Endothelial cell (in vitro differentiated cells): Measurements from ENCODE around the gene ATP10A. TPM values are rescaled to one million over a fixed set of nuclear protein-coding genes. Genes with fewer than 3 reads are reported as not detected.
"Not testable (repeated sequence)": the region's sequence is repeated elsewhere in the genome, so short reads cannot be mapped to it uniquely, and the experiment has no call there.

Source experiments
- DNase-seq: peaks from one replicate; pipeline ENCODE4 v3.0.0; 2021; ENCODE audit warnings: low spot score
- H3K27ac Mint-ChIP-seq: one replicate; pipeline ENCODE4 v1.8.0; 2021; ENCODE audit warnings: mixed read lengths, inconsistent platforms; ENCODE audit not compliant: unreplicated experiment
- H3K27me3 Mint-ChIP-seq: one replicate; pipeline ENCODE4 v1.8.0; 2021; ENCODE audit warnings: mild to moderate bottlenecking, moderate library complexity, mixed read lengths, inconsistent platforms; ENCODE audit not compliant: unreplicated experiment
- H3K36me3 Mint-ChIP-seq: one replicate; pipeline ENCODE4 v1.8.0; 2021; ENCODE audit warnings: mild to moderate bottlenecking, low read depth, mixed read lengths, inconsistent platforms; ENCODE audit not compliant: unreplicated experiment
- H3K4me1 Mint-ChIP-seq: one replicate; pipeline ENCODE4 v1.8.0; 2021; ENCODE audit warnings: mild to moderate bottlenecking, mixed read lengths, inconsistent platforms; ENCODE audit not compliant: unreplicated experiment
- H3K4me3 Mint-ChIP-seq: one replicate; pipeline ENCODE4 v1.8.0; 2021; ENCODE audit warnings: mild to moderate bottlenecking, mixed read lengths, inconsistent platforms; ENCODE audit not compliant: unreplicated experiment
- H3K9me3 Mint-ChIP-seq: one replicate; pipeline ENCODE4 v1.8.0; 2021; ENCODE audit warnings: mixed read lengths, inconsistent platforms; ENCODE audit not compliant: unreplicated experiment
- total RNA-seq: library from RNA; stranded (reverse); fragmentation: NEBNext Ultra II Directional; extraction: Animal tissue kit (Norgen Biotek cat#: 25700); gene quantifications from one replicate; pipeline ENCODE4 v1.2.1, GENCODE V29; 2021; ENCODE audit not compliant: unreplicated experiment
- TF ChIP-seq, protein P1 (sequence below): fragments of 200-600 bp; sonication (generic); IDR thresholded peaks from one replicate; pipeline ENCODE4 v1.5.0; 2021; ENCODE audit warnings: antibody characterized with exemption; ENCODE audit not compliant: unreplicated experiment

ATP10A gene
- total RNA-seq, 1 donor from 2014 or later = 0.13 TPM

DNA sequence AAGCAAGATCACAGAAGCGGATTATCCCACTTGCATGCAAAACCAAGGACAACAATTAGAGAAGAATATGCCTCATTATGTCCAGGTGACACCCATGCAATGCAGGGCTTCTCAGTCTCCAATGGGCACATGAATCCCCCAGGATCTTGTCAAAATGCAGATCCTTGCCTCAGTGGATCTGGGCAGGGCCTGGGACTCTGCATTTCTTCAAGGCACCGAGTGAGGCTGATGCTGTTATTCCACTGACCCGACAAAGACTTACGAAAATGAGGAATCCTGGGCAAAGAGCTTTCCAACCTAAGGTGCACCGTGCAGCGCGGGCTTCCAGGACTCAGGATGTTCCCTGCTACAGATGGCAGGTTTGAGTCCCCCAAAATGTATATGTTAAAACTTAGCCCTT, 99.2 kb downstream of the ATP10A start:
- H3K4me3 Mint-ChIP-seq = no peak overlapping the region
- H3K36me3 Mint-ChIP-seq = no peaks in the 10 kb centered on the region
- DNase-seq = no peak
- TF ChIP-seq, protein P1, sequence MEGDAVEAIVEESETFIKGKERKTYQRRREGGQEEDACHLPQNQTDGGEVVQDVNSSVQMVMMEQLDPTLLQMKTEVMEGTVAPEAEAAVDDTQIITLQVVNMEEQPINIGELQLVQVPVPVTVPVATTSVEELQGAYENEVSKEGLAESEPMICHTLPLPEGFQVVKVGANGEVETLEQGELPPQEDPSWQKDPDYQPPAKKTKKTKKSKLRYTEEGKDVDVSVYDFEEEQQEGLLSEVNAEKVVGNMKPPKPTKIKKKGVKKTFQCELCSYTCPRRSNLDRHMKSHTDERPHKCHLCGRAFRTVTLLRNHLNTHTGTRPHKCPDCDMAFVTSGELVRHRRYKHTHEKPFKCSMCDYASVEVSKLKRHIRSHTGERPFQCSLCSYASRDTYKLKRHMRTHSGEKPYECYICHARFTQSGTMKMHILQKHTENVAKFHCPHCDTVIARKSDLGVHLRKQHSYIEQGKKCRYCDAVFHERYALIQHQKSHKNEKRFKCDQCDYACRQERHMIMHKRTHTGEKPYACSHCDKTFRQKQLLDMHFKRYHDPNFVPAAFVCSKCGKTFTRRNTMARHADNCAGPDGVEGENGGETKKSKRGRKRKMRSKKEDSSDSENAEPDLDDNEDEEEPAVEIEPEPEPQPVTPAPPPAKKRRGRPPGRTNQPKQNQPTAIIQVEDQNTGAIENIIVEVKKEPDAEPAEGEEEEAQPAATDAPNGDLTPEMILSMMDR = no peak
- H3K9me3 Mint-ChIP-seq = no peaks in the 10 kb centered on the region
- H3K27me3 Mint-ChIP-seq = peaks cover under 1% of the 10 kb centered on the region
- H3K4me1 Mint-ChIP-seq = peaks cover 4% of the 10 kb centered on the region
- no peak overlapping the region for H3K27ac Mint-ChIP-seq

DNA sequence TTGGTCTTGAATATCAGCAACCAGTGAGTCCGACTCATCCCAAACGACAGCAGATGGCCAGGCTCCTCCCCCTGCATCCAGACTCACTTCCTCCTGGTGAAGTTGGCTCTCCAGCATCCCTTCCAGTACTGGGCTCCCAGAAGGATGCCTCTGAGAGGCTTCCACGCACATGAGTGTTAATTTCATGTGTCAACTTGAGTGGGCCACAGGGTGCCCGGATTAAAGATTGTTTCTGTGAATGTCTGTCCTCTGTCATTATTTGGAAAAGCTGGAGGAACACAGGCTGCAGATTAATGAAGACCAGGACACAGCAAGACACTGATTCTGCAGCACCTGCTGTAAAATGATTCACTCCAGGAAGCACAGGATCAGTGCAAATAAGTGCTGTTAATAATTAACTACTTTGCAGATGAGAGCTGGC, 99.8 kb downstream of the ATP10A start:
- Mint-ChIP-seq H3K9me3 (no peaks in the 10 kb centered on the region), H3K36me3 (no peaks in the 10 kb centered on the region), H3K27ac (no peak overlapping the region), H3K4me3 (no peak overlapping the region), H3K4me1 (peaks cover 4% of the 10 kb centered on the region), H3K27me3 (peaks cover 3% of the 10 kb centered on the region)
- TF ChIP-seq, protein P1 = no peak
- DNase-seq = no peak

DNA sequence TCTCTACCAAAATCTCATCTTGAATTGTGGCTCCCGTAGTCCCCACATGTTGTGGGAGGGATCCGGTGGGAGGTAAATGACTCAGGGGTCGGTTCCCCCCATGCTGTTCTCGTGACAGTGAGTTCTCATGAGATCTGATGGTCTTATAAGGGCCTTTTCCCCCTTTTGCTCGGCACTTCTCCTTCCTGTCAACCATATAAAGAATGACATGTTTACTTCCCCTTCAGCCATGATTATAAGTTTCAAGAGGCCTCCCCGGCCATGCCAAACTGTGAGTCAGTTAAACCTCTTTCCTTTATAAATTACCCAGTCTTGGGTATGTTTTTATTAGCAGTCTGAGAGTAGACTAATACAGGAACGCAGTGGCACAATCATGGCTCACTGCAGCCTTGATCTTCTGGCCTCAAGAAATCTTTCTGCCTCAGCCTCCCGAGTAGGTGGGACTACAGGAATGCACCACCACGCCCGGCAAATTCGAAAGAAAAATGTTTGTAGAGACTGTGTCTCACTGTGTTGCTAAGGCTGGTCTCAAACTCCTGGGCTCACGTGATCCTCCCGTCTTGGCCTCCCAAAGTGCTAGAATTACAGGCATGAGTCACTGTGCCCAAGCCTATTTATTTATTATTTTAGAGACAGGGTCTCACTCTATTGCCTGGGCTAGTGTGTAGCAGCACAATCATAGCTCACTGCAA, 101.0 kb downstream of the ATP10A start:
- TF ChIP-seq, protein P1 = no peak
- H3K27me3 Mint-ChIP-seq = peaks cover 3% of the 10 kb centered on the region
- DNase-seq = no peak
- H3K27ac Mint-ChIP-seq = no peak overlapping the region
- H3K36me3 Mint-ChIP-seq = no peaks in the 10 kb centered on the region
- H3K4me3 Mint-ChIP-seq = no peak overlapping the region
- peaks cover 4% of the 10 kb centered on the region for H3K4me1 Mint-ChIP-seq
- H3K9me3 Mint-ChIP-seq = no peaks in the 10 kb centered on the region

DNA sequence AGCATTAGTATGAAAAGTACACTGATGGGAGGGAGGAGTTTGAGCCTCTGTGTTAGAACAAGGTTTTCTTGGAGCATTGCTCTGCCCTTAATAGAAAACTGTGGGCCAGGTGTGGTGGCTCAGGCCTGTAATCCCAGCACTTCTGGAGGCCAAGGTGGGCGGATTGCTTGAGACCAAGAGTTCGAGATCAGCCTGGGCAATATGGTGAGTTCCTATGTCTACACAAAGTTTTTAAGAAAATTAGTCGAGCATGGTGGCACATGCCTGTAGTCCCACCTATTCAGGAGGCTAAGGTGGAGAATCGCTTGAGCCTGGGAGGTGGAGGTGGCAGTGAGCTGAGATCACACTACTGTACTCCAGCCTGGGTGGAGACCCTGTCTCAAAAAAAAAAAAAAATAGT, 103.7 kb downstream of the ATP10A start:
- Mint-ChIP-seq H3K27me3 (peaks cover 3% of the 10 kb centered on the region), H3K27ac (no peak overlapping the region), H3K36me3 (no peaks in the 10 kb centered on the region), H3K9me3 (no peaks in the 10 kb centered on the region), H3K4me3 (no peak overlapping the region), H3K4me1 (no peaks in the 10 kb centered on the region)
- no peak for DNase-seq
- TF ChIP-seq, protein P1 = no peak

DNA sequence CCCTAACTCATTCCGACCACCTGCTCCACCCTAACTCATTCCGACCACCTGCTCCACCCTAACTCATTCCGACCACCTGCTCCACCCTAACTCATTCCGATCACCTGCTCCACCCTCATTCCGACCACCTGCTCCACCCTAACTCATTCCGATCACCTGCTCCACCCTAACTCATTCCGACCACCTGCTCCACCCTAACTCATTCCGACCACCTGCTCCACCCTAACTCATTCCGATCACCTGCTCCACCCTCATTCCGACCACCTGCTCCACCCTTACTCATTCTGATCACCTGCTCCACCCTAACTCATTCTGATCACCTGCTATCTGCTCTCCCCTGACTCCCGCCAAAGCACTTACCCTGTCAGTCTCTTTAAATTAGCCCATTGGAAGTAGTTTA, 104.5 kb downstream of the ATP10A start:
- H3K4me3 Mint-ChIP-seq, H3K4me1 Mint-ChIP-seq, H3K27ac Mint-ChIP-seq, H3K36me3 Mint-ChIP-seq, DNase-seq, H3K27me3 Mint-ChIP-seq, H3K9me3 Mint-ChIP-seq: not testable (repeated sequence)
